SK-N-SH treated with all-trans-retinoic acid at 6 μM for 48 hours (cell line): ENCODE data around the gene UNC50.

Source experiments
- ATAC-seq: fragments of 200-7000 bp; cut with Tn5 transposase; 3 replicates; pipeline ENCODE4 v1.9.1; 2020; ENCODE audit warnings: mild to moderate bottlenecking, moderate library complexity
- BACH2 ChIP-seq: fragments of 250-450 bp; sonication (Bioruptor Pico); IDR thresholded peaks from 2 replicates; pipeline ENCODE4 v1.9.0; 2021; ENCODE audit warnings: mild to moderate bottlenecking, borderline replicate concordance
- CREB5 ChIP-seq: fragments of 250-450 bp; sonication (Bioruptor Pico); IDR thresholded peaks from 2 replicates; pipeline ENCODE4 v1.5.1; 2020; ENCODE audit warnings: low read depth, mild to moderate bottlenecking, moderate library complexity
- CSDC2 ChIP-seq: fragments of 250-450 bp; sonication (Bioruptor Pico); IDR thresholded peaks from 2 replicates; pipeline ENCODE4 v1.5.0; 2020; ENCODE audit warnings: mild to moderate bottlenecking, moderate library complexity
- CSRNP3 ChIP-seq: fragments of 250-450 bp; sonication (Bioruptor Pico); IDR thresholded peaks from 2 replicates; pipeline ENCODE4 v1.5.1; 2021; ENCODE audit warnings: mild to moderate bottlenecking, moderate library complexity
- ESRRG ChIP-seq: fragments of 250-450 bp; sonication (Bioruptor Pico); IDR thresholded peaks from 2 replicates; pipeline ENCODE4 v1.6.1; 2021; ENCODE audit warnings: mild to moderate bottlenecking
- GLIS3 ChIP-seq: fragments of 250-450 bp; sonication (Bioruptor Pico); IDR thresholded peaks from 2 replicates; pipeline ENCODE4 v1.5.0; 2020; ENCODE audit warnings: mild to moderate bottlenecking, moderate library complexity
- ISL1 ChIP-seq: fragments of 250-450 bp; sonication (Bioruptor Pico); IDR thresholded peaks from 2 replicates; pipeline ENCODE4 v2.1.2; 2022; ENCODE audit warnings: mild to moderate bottlenecking, moderate library complexity
- OSR1 ChIP-seq: fragments of 250-450 bp; sonication (Bioruptor Pico); IDR thresholded peaks from 2 replicates; pipeline ENCODE4 v1.8.0; 2022; ENCODE audit warnings: moderate library complexity, mild to moderate bottlenecking, inconsistent platforms
- PATZ1 ChIP-seq: fragments of 250-450 bp; sonication (Bioruptor Pico); IDR thresholded peaks from 2 replicates; pipeline ENCODE4 v1.8.0; 2020; ENCODE audit warnings: mild to moderate bottlenecking, moderate library complexity, borderline replicate concordance
- PPARA ChIP-seq: fragments of 250-450 bp; sonication (Bioruptor Pico); IDR thresholded peaks from 2 replicates; pipeline ENCODE4 v1.5.0; 2020; ENCODE audit warnings: mild to moderate bottlenecking, borderline replicate concordance
- RARB ChIP-seq: fragments of 250-450 bp; sonication (Bioruptor Pico); IDR thresholded peaks from 2 replicates; pipeline ENCODE4 v1.8.0; 2021; ENCODE audit warnings: mild to moderate bottlenecking, moderate library complexity
- SNAI2 ChIP-seq: fragments of 250-450 bp; sonication (Bioruptor Pico); IDR thresholded peaks from 2 replicates; pipeline ENCODE4 v1.5.0; 2020; ENCODE audit warnings: mild to moderate bottlenecking, moderate library complexity
- TCF4 ChIP-seq: fragments of 250-450 bp; sonication (Bioruptor Pico); IDR thresholded peaks from 2 replicates; pipeline ENCODE4 v1.8.0; 2021; ENCODE audit warnings: mild to moderate bottlenecking, moderate library complexity, borderline replicate concordance
- TOX ChIP-seq: fragments of 250-450 bp; sonication (Bioruptor Pico); IDR thresholded peaks from 2 replicates; pipeline ENCODE4 v1.8.0; 2021; ENCODE audit warnings: mild to moderate bottlenecking, moderate library complexity, borderline replicate concordance
- TSHZ2 ChIP-seq: fragments of 250-450 bp; sonication (Bioruptor Pico); IDR thresholded peaks from 2 replicates; pipeline ENCODE4 v1.5.0; 2020; ENCODE audit warnings: mild to moderate bottlenecking, moderate library complexity
- ZC3H10 ChIP-seq: fragments of 250-450 bp; sonication (Bioruptor Pico); IDR thresholded peaks from 2 replicates; pipeline ENCODE4 v1.5.1; 2021; ENCODE audit warnings: mild to moderate bottlenecking, moderate library complexity
- ZFP3 ChIP-seq: fragments of 250-450 bp; sonication (Bioruptor Pico); IDR thresholded peaks from 2 replicates; pipeline ENCODE4 v1.5.0; 2020; ENCODE audit warnings: mild to moderate bottlenecking, moderate library complexity
- ZFP30 ChIP-seq: fragments of 450-650 bp; formaldehyde crosslinking; IDR thresholded peaks from 2 replicates; pipeline ENCODE4 v1.5.0; 2022; ENCODE audit warnings: mild to moderate bottlenecking, moderate library complexity
- ZNF565 ChIP-seq: fragments of 450-650 bp; formaldehyde crosslinking; conservative IDR thresholded peaks from 2 replicates; pipeline ENCODE4 v1.5.0; 2020; ENCODE audit warnings: low read depth, mild to moderate bottlenecking, moderate library complexity
- ZNF70 ChIP-seq: fragments of 450-650 bp; formaldehyde crosslinking; IDR thresholded peaks from 2 replicates; pipeline ENCODE4 v1.5.0; 2020; ENCODE audit warnings: mild to moderate bottlenecking, moderate library complexity
- ZNF8 ChIP-seq: fragments of 450-650 bp; formaldehyde crosslinking; IDR thresholded peaks from 2 replicates; pipeline ENCODE4 v1.5.0; 2020; ENCODE audit warnings: mild to moderate bottlenecking, moderate library complexity

The UNC50 gene

GRCh38 chr2:98563394-98563793 is 45.0 kb upstream of the UNC50 start:
- no peak for ATAC-seq
- TF ChIP-seq PATZ1 (CRISPR knock-in tag) (no peak), ZNF565 (no peak), PPARA (no peak), ZFP3 (CRISPR knock-in tag) (no peak), RARB (CRISPR knock-in tag) (no peak), CSRNP3 (CRISPR knock-in tag) (no peak), TOX (no peak), ESRRG (CRISPR knock-in tag) (no peak), TSHZ2 (no peak), ZNF70 (no peak), CSDC2 (CRISPR knock-in tag) (no peak), CREB5 (CRISPR knock-in tag) (no peak), BACH2 (CRISPR knock-in tag) (no peak)

GRCh38 chr2:98564541-98565132 is 43.8 kb upstream of the UNC50 start:
- no peak for TF ChIP-seq OSR1
- no peak for TF ChIP-seq ZNF70
- no peak for TF ChIP-seq SNAI2
- TF ChIP-seq CREB5 (CRISPR knock-in tag) = no peak
- no peak for TF ChIP-seq ZNF565
- no peak for TF ChIP-seq ZFP3 (CRISPR knock-in tag)
- no peak for TF ChIP-seq ESRRG (CRISPR knock-in tag)
- TF ChIP-seq BACH2 (CRISPR knock-in tag) = no peak
- no peak for TF ChIP-seq ZFP30 (CRISPR knock-in tag)
- no peak for TF ChIP-seq CSRNP3 (CRISPR knock-in tag)
- TF ChIP-seq TOX = no peak
- no peak for TF ChIP-seq TSHZ2
- TF ChIP-seq GLIS3 (CRISPR knock-in tag) = no peak
- no peak for TF ChIP-seq TCF4 (CRISPR knock-in tag)
- TF ChIP-seq ZC3H10 (CRISPR knock-in tag) = no peak
- TF ChIP-seq ZNF8 (CRISPR knock-in tag) = no peak
- no peak for TF ChIP-seq ISL1 (CRISPR knock-in tag)
- TF ChIP-seq PATZ1 (CRISPR knock-in tag) = no peak
- no peak for TF ChIP-seq CSDC2 (CRISPR knock-in tag)

More at GRCh38 chr2:98564541-98565132, 43.8 kb upstream of the UNC50 start:
- ATAC-seq = no peak
